Colonic mucosa (tissue), 4 donors: ENCODE results near the gene REEP5. TPM values are rescaled to one million over a fixed set of nuclear protein-coding genes. Genes with fewer than 3 reads are reported as not detected.
"Not testable (repeated sequence)": the region's sequence is repeated elsewhere in the genome, so short reads cannot be mapped to it uniquely, and the experiment has no call there.

Experiments
- DNase-seq: peaks from one replicate; pipeline ENCODE4 v3.0.0-alpha.2; 2020
- H3K27ac ChIP-seq: fragments of 200-600 bp; one replicate; pipeline ENCODE4 v1.8.0; 2021
- H3K27me3 ChIP-seq: fragments of 200-600 bp; one replicate; pipeline ENCODE4 v1.8.0; 2021
- H3K36me3 ChIP-seq: fragments of 200-600 bp; one replicate; pipeline ENCODE4 v1.8.0; 2021
- H3K4me1 ChIP-seq: fragments of 200-600 bp; one replicate; pipeline ENCODE4 v1.8.0; 2021; ENCODE audit warnings: mild to moderate bottlenecking
- H3K4me3 ChIP-seq: fragments of 200-600 bp; one replicate; pipeline ENCODE4 v1.8.0; 2021
- H3K9ac ChIP-seq, 2 donors: one replicate each; pipeline ENCODE4 v1.7.0; 2013; ENCODE audit warnings: control low read depth in 2 of 2, low read depth in 2 of 2, low read length in 2 of 2
- H3K9me3 ChIP-seq: fragments of 200-600 bp; one replicate; pipeline ENCODE4 v1.8.0; 2021
- intact Hi-C: fragments of 100-400 bp; cut with DNase I; formaldehyde crosslinking; loops from one replicate; pipeline ENCODE4 v1.14.1; 2022
- total RNA-seq, 2 donors: library from RNA; stranded (reverse); fragmentation: NEBNext Ultra II Directional in 1 of 2; extraction: Animal tissue kit (Norgen Biotek cat#: 25700) in 1 of 2; gene quantifications; one replicate each; pipeline ENCODE4 v1.2.1, GENCODE V29; 2021
- TF ChIP-seq, protein P1 (sequence below): fragments of 200-600 bp; IDR thresholded peaks from one replicate; pipeline ENCODE4 v1.8.0; 2022; ENCODE audit warnings: antibody characterized with exemption, mild to moderate bottlenecking
- donor health status: healthy.
- donor health status: DM: no; HTN: no; CAD: no.
- donor health status: DM: no; HTN: no; CAD: no.

Gene REEP5
- total RNA-seq, 2 donors from 2014 or later = 76.7 to 96.3 TPM

DNA sequence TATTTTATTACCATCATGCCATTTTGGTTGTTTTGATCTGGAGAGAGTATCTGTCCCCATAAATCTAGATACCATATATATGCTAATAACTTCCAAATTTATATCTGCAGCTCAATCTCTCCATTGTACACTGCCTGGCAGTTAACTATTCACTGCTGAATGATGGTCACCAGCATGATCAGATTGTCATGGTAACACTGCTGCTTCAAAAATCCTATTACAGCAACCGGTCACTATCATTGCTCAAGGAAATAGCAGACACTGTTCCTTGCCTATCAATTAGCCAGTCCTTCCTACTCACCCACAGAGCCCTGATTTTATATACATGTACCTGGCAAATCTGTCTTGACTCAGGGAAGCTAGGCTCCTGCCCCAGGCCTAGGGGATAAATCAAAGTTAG lies 11.5 kb downstream of the REEP5 start:
- DNase-seq = no peak
- Histone ChIP-seq H3K9me3 (no peaks in the 10 kb centered on the region), H3K36me3 (no peaks in the 10 kb centered on the region), H3K27ac (no peak overlapping the region), H3K4me1 (no peaks in the 10 kb centered on the region), H3K4me3 (no peak overlapping the region), H3K9ac (no peak overlapping the region), H3K27me3 (no peaks in the 10 kb centered on the region)
- intact Hi-C loops = no loop called here
- TF ChIP-seq, protein P1, sequence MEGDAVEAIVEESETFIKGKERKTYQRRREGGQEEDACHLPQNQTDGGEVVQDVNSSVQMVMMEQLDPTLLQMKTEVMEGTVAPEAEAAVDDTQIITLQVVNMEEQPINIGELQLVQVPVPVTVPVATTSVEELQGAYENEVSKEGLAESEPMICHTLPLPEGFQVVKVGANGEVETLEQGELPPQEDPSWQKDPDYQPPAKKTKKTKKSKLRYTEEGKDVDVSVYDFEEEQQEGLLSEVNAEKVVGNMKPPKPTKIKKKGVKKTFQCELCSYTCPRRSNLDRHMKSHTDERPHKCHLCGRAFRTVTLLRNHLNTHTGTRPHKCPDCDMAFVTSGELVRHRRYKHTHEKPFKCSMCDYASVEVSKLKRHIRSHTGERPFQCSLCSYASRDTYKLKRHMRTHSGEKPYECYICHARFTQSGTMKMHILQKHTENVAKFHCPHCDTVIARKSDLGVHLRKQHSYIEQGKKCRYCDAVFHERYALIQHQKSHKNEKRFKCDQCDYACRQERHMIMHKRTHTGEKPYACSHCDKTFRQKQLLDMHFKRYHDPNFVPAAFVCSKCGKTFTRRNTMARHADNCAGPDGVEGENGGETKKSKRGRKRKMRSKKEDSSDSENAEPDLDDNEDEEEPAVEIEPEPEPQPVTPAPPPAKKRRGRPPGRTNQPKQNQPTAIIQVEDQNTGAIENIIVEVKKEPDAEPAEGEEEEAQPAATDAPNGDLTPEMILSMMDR = no peak

DNA sequence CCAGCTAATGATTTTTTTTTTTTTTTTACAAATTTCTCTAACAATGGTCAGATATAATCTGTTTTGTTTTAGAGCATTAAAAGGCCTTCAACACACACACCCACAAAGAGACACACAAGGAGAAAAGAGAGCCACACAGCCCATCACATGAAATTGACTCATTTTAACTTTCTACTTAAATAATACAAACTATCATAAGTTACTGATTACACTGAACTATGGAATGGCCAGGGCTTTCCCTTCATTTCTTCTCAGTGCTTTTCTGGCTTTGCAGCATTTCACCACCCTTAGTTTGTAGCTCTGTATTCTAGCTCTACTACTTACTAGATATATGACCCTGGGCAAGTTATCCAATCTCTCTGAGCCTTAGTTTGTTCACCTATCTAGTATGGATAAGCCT lies 13.2 kb downstream of the REEP5 start:
- no peaks in the 10 kb centered on the region for H3K4me1 ChIP-seq
- intact Hi-C loops = no loop called here
- TF ChIP-seq, protein P1 = no peak

DNA sequence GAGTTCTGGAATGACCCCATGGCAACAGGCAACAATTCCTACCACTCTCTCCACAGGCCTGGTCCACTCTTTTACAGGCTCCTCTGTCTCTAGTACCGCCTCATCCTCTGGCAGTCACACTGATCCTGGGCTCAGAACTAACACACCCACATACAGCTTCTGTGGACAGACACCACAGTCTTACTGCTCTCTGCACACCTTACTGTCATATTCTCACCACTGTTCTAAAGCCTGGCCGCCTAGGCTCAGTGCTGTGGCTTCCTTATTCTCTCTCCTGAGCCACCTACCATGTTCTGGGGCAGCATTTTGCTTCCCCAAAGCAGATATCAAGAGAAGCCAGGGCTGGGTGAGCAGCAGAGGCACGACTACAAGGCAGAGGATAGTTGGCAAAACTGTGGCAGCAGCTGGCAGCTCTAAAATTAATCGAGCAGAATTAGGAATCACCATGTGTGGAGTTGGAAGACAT lies 14.8 kb downstream of the REEP5 start:
- DNase-seq = no peak
- Histone ChIP-seq H3K27me3 (no peaks in the 10 kb centered on the region), H3K9ac (no peak overlapping the region), H3K4me3 (no peak overlapping the region), H3K9me3 (no peaks in the 10 kb centered on the region), H3K36me3 (no peaks in the 10 kb centered on the region), H3K4me1 (no peaks in the 10 kb centered on the region), H3K27ac (no peak overlapping the region)
- intact Hi-C loops = no loop called here
- TF ChIP-seq, protein P1 = no peak

More for the DNA sequence above, 13.2 kb downstream of the REEP5 start:
- Histone ChIP-seq H3K9ac (no peak overlapping the region), H3K27ac (no peak overlapping the region), H3K27me3 (no peaks in the 10 kb centered on the region), H3K4me3 (no peak overlapping the region), H3K36me3 (no peaks in the 10 kb centered on the region), H3K9me3 (no peaks in the 10 kb centered on the region)
- no peak for DNase-seq

DNA sequence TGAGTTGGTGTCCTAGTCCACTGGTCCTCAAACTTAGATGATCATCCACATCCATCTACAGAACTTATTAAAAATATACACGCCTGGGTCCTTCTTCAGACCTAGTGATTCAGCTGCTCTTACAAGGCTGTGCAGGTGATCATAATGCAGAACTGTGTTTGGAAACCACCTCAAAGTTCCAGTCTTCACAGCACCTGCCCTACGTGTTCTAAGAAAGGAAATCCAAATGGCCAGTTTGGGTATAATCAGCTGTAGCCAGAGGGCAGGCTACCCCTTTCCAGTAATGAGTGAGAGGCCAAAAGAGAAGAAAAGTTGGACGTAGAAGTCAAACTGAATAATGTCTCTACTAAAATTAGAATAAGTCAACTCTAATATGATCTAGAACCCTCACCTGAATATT lies 15.4 kb downstream of the REEP5 start:
- no peaks in the 10 kb centered on the region for H3K36me3 ChIP-seq
- no peak overlapping the region for H3K4me3 ChIP-seq
- DNase-seq = no peak
- H3K9me3 ChIP-seq = no peaks in the 10 kb centered on the region
- TF ChIP-seq, protein P1 = no peak
- H3K4me1 ChIP-seq = no peaks in the 10 kb centered on the region
- intact Hi-C loops = no loop called here
- H3K27ac ChIP-seq = no peak overlapping the region
- no peaks in the 10 kb centered on the region for H3K27me3 ChIP-seq
- H3K9ac ChIP-seq = no peak overlapping the region

DNA sequence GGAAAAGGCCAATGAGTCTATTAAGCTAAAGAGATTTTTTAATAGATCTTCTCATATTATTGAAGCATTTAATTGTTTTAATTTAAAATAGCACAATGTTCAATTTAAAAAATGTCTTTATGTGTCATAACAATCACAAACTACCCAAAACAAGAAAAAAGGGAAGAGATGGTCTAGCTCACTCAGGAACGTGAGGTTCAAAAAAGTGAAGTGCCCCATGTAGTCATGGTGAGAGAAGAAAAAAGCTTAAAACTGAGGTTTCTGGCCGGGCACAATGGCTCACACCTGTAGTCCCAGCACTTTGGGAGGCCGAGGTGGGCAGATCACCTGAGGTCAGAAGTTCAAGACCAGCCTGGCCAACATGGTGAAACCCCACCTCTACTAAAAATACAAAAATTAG lies 17.0 kb downstream of the REEP5 start:
- H3K4me3 ChIP-seq, H3K9me3 ChIP-seq, H3K36me3 ChIP-seq, H3K27ac ChIP-seq, H3K4me1 ChIP-seq, H3K9ac ChIP-seq, DNase-seq, H3K27me3 ChIP-seq, intact Hi-C loops: not testable (repeated sequence)

DNA sequence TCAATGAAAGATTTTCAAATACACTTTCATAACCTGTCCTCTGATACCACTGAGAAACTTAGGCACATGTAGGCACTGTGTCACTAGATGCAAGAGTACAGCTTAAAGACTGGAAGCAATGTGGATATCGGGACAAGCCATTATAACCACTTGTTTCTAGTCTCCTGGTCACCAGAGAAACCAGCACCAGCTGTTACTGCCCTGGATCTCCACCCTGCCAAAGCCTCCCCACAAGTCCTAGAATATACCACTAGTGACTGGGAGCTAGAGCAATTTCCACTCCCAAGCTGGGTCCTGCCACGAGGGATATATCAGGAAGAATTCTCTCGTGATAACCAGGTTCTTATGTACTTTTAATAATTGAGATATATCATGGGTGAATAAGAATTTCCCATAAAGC lies 19.5 kb downstream of the REEP5 start:
- TF ChIP-seq, protein P1 = no peak
- Histone ChIP-seq H3K36me3 (no peaks in the 10 kb centered on the region), H3K9me3 (no peaks in the 10 kb centered on the region), H3K27me3 (no peaks in the 10 kb centered on the region), H3K27ac (no peak overlapping the region), H3K4me3 (no peak overlapping the region), H3K4me1 (no peaks in the 10 kb centered on the region), H3K9ac (no peak overlapping the region)
- DNase-seq = no peak
- intact Hi-C loops = no loop called here
